Erythroblast (primary cell): ENCODE data around the gene PDLIM4.

Experiments used
- DNase-seq, 2 experiments: peaks; one replicate each; lab custom pipeline; 2025; lab: John Stamatoyannopoulos, UW
- GATA1 ChIP-seq: IDR thresholded peaks from 2 replicates; pipeline ENCODE4 v1.6.1; 2011; ENCODE audit warnings: low read depth, mild to moderate bottlenecking, control low read depth, low read length, moderate library complexity
- POLR2A ChIP-seq: IDR thresholded peaks from 2 replicates; pipeline ENCODE4 v1.6.1; 2011; ENCODE audit warnings: mild to moderate bottlenecking, low read length

Gene PDLIM4, protein sequence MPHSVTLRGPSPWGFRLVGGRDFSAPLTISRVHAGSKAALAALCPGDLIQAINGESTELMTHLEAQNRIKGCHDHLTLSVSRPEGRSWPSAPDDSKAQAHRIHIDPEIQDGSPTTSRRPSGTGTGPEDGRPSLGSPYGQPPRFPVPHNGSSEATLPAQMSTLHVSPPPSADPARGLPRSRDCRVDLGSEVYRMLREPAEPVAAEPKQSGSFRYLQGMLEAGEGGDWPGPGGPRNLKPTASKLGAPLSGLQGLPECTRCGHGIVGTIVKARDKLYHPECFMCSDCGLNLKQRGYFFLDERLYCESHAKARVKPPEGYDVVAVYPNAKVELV

DNA sequence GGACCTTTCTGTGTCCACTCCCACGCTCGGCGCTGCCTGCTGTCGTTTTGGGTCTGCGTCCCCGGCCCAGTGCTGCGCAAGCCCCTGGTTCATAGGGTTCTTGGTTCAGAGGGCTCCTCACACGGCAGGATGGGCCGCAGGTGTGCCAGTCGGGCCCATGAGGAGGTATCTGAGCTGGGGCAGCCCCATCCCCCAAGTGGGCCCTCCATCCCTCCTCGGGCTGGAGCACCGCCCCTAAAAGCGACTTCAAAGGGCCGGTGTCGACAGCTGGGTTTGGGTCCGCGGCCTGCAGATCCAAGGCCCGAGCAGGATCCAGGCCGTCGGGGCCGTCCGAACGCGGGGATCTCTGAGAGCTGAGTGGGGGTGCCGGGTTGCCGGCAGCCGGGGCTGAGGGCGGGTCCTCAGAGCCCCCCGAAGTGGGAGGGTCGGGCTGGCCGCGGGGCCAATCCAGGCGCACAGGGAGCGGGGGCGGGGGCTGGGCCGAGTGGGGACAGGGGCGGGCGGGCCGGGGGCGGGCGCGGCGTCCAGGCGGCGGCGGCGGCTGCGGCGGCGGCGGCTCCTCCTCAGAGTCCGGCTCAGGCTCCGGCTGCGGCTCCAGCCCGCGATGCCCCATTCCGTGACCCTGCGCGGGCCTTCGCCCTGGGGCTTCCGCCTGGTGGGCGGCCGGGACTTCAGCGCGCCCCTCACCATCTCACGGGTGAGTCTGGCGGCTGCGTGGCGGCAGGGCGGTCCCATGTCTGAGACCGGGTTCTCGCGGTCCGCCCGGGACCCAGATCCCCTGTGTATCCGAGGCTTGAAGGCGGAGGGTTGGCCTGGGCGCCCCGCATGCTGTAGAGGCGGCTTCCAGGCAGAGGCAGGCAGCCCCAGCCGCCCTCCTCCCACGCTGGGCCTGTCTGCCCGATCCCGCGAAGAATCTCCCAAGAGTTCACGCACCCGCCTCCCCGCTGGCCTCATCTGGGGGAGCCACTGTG lies at the start of gene PDLIM4:
PDLIM4 (plus strand) TSS at position 566 of the 971 bp plus-strand sequence; CDS start at position 605, 39 bp downstream.
- DNase-seq = no peak
- no peak for TF ChIP-seq GATA1
- TF ChIP-seq POLR2A = no peak

DNA sequence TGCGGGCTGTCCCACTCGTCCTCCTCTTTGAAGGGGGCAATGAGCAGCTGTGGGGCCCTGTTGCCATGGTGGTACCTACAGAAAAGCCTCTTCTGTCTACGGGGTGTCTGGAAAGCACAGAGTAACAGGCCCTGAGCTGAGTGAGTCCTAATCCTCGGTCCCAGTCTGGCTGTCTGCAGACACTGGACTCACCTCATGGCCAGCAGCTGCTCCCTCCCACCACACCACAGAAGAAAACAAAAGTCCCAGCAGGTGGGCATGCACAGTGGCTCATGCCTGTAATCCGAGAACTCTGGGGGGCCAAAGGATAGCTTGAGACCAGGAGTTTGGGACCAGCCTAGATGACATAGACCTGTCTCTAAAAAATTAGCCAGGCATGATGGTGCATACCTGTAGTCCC lies 49.7 kb upstream of the PDLIM4 start:
- DNase-seq = no peak
- TF ChIP-seq GATA1 (no peak), POLR2A (no peak)

DNA sequence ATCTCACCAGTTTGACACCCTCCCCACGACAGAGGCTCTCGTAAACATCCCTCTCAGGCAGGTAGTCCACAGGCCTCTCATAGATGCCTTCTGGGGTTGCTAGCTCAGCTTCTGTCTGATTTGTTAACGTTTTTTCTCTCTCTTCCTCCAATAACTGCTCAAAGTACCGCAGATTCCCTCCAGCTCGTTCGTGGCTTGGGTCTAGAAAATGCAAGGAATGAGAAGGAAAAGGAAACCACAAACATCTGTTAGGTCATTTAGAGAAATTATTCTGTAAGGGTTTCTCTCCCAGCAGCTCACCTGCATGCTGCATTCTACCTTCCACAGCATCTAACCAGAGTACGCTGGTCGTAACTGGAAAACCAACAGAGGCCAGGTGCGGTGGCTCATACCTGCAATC lies 48.4 kb upstream of the PDLIM4 start:
- no peak for DNase-seq
- TF ChIP-seq POLR2A (no peak), GATA1 (no peak)

DNA sequence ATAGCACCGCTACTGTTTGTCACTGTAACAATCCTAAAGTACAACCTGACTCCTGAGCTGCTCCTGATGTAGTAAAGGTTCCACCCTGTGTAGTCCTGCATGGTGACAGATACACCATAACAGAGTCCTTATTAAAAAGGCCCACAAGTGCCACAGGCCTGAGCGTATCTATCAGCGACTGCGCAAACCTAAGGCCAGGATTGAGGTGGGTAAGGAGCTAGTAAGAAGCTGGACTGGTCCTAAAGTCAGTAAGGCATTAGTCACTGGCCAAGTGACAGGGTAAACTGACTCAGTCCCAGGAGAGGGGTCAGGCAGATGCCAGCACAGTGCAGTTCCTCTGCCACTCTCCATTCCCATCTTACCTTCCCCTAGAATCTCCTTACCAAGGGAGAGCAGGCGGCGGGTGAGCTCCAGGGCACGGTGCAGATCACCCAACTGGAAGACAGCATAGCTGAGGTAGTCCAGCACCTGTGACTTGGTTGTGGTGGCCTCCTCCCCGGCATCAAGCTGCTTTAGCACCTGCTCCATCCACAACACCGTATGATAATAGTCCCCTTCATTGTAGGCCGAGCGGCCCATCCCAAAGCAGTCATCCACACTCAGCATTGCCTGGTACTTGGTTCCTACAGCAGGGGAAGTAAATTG lies 47.5 kb upstream of the PDLIM4 start:
- DNase-seq = no peak
- TF ChIP-seq POLR2A = no peak
- TF ChIP-seq GATA1 = no peak

DNA sequence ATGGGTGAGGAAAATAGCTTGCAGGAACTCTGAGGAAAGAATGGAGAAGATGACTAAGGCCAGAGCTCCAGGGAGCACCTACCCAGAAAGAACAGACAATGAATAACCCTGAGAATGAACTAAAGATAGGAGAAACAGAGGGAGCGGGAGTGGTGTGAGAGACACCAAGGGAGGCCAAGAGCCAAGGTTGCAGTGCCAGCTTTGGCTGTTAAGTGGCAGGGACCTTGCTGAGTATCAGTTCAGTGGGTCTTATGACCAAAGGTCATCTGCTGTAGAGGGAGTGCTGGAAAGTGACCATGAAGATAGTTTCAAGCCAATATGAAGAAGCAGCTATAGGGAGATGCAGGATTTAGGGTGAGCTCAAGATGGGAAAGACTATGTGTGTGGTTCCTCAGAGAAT lies 46.6 kb upstream of the PDLIM4 start:
- TF ChIP-seq GATA1 = no peak
- no peak for DNase-seq

DNA sequence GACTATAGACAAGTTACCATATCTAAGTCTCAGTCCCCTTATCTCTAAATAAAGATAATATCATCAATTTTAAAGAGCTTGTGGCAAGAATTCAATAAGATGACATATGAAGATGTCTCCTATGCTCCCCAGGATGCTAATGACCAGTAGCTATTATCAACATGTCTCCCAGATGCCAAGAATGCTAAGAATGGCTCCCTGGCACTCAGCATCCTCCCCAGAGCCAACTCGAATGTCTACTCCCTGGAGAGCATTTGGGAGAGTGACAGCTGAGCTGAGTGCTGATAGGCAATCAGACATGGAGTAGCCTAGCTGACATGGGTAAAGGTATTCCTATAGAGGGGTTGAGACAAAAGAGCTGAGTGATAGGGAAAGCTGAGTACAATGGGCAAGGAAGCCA lies 45.7 kb upstream of the PDLIM4 start:
- DNase-seq = no peak
- TF ChIP-seq POLR2A (no peak), GATA1 (no peak)

DNA sequence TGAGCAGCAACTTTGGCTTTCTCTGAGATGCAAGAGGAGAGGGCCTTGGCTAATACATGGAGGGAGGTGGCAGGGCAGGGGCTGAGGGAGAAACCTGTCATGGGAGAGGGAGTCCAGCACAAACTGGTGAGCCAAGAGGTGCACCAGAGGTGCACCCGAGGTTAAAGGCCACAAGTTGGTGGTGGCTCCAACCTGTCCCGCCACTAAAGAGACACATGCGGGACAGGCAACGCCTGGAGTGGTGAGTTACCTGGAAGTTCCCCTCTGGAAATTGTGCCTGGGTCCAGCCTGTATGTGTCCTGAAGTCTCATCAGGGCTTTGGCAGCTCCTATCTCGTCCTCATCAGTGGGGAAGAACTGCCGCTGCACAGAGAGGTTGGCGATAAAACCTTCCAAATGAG lies 43.8 kb upstream of the PDLIM4 start:
- DNase-seq = no peak
- TF ChIP-seq GATA1 (no peak), POLR2A (no peak)

DNA sequence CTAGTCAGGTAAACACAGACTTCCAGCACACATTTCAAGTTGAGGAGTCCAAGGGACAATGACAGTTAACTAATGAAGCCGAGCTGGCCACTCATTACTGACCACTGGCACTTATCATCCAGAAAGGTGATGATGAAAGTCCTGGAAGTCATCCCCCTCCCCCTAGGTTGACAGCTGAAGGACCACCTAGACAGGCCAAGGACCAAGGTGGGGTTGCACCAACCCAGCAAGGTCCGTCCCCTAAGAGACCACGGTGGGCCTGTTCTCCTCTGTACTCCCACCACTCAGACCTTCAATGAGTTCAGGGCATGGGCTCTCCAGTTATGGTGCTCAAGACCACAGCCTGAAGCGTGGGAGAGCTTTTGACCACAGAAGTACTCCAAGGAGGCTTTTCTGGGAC lies 43.0 kb upstream of the PDLIM4 start:
- TF ChIP-seq POLR2A (no peak), GATA1 (no peak)
- no peak for DNase-seq

DNA sequence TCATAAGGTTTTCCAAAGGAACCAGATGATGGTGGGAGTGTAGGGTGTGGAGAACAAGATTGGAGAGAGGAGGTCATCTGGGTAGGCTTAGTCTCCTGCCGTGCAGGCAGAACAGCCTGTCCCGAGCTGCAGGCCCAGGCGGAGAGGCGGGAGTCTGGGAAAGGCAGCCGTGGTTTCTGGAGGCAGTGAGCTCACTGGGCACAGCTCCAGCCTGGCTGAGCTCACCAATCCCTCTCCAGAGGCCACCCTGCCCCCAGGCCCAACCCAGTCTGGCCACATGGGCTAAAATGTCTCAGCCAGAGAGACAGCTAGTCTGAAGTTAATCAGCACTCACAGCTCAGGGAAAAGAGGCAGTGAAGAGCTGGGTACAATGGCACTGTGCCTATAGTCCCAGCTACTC lies 42.2 kb upstream of the PDLIM4 start:
- no peak for DNase-seq
- no peak for TF ChIP-seq POLR2A
- no peak for TF ChIP-seq GATA1

DNA sequence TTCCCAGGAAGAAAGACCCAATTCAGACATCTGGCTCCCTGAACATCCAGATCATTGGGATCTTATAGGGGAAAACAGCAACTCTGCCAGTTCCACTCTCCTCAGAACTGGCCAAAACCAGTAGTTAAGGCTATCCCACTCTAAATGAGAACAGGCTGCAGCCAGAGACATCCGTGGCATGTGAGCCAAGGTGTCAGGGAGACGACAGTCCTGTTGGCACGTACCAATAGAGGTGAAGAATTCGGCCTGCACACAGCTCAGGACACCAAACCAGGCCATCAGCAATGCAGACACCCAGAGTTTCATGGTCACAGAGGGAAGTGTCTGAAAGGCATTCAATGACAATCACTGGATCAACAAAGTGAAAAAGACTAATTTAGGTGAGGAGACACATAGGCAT lies 39.2 kb upstream of the PDLIM4 start:
- no peak for DNase-seq
- TF ChIP-seq GATA1 (no peak), POLR2A (no peak)

DNA sequence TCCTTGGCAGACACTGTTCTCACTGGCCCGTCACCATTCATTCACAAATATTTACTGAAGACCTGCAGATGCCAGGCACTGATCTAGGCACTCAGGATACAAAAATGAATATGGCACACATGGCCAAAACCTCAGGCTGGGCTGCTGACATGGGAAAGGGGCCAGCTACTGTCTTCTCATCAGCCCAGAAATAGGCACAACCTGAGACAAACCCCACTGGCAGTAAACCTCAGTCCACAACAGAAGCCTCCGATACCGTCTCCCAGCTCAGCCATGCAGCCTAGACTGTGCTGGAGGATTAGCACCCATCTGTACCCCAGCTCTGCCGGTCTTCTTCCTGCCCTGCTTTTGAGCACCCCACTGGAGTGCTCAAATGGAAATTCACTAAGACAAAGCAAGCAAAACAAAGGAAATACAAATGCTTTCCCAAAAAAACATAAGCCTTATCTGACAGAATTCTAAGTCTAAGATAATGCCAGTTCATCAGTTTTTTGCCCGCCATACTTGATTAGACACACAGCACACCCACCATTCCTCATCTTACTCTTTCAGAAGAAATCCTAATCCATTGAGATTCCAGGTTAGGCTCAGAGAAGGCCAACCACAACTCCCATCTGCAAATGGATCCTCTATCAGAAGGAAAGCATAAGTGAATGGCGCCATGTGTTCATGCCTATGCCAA lies 38.1 kb upstream of the PDLIM4 start:
- TF ChIP-seq GATA1 (no peak), POLR2A (no peak)
- no peak for DNase-seq

DNA sequence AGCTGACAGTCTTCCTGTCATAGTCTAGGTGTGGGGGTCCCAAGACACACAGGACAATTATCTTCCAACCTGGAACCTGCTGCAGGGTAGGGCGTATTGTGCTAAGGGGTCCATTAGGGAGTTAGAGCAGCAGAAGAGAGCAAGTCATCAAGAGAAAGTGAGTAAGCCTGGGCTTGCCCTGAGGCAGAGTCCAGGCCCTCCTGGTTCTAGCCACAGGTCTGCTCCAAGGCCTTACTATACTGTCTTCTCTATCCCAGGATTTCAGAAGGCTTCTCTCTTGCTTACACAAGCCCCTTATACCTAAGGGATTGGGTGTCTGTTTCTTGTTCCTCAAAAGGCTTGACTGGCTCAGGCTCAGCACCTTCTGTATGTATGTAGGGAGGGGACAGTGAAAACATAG lies 37.5 kb upstream of the PDLIM4 start:
- DNase-seq = no peak
- TF ChIP-seq GATA1 (no peak), POLR2A (no peak)

DNA sequence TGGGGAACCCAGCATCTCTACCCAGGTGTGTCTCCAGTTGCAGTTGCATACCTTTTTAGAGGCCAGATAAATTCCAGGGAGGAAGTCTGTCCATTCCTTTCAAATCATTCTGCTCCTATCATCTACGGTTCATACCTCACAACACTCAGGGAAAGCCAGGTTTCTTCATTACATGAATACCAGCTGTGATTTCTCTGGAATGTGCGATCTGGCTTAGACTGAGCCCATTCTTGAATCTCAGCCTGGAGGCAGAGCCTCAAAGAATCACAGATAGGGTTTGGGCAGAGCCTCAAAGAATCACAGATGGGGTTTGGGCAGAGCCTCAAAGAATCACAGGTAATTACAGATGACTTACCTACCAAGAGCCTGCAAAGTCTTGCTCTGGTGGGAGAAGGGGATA lies 37.0 kb upstream of the PDLIM4 start:
- TF ChIP-seq POLR2A (no peak), GATA1 (no peak)
- no peak for DNase-seq
